CD4-positive, alpha-beta T cell (primary cell): ENCODE results near the gene GTF2H4. TPM values are rescaled to one million over a fixed set of nuclear protein-coding genes. Genes with fewer than 3 reads are reported as not detected.
"Not testable (repeated sequence)": the region's sequence is repeated elsewhere in the genome, so short reads cannot be mapped to it uniquely, and the experiment has no call there.

Experiments used
- ATAC-seq: fragments of 200-7000 bp; cut with Tn5 transposase; one replicate; pipeline ENCODE4 v1.10.0; 2022; ENCODE audit warnings: mild to moderate bottlenecking; ENCODE audit not compliant: poor library complexity
- CTCF ChIA-PET: fragments of 350-600 bp; sonication (Branson Sonifier 250); formaldehyde crosslinking; loops from one replicate; lab custom pipeline; 2021; ENCODE audit warnings: antibody characterized with exemption, inconsistent platforms; lab: Charles Lee
- POLR2A ChIA-PET: fragments of 350-600 bp; sonication (Branson Sonifier 250); formaldehyde crosslinking; loops from one replicate; lab custom pipeline; 2021; ENCODE audit warnings: antibody characterized with exemption, inconsistent platforms; lab: Charles Lee
- DNase-seq, 14 experiments: peaks; one replicate each; pipeline ENCODE4 v3.0.0-alpha.2; 2013 to 2020; ENCODE audit warnings: mixed read lengths in 2 of 14
- H3K27ac ChIP-seq, 2 donors: one replicate each; pipeline versions ENCODE4 v1.5.1 to v1.7.0; 2013; ENCODE audit warnings: low read length in 2 of 2, low read depth in 1 of 2, mild to moderate bottlenecking in 1 of 2
- H3K27me3 ChIP-seq, 2 experiments: 1 replicate in 1 of 2; 2 replicates in 1 of 2; pipeline versions ENCODE4 v1.6.1 to v1.7.0; 2013; ENCODE audit warnings: low read length in 2 of 2, control low read depth in 1 of 2, mild to moderate bottlenecking in 1 of 2, moderate library complexity in 1 of 2; ENCODE audit not compliant: insufficient read depth in 2 of 2, control insufficient read depth in 1 of 2
- H3K36me3 ChIP-seq: one replicate; pipeline ENCODE4 v1.6.1; 2013; ENCODE audit warnings: low read length, control low read depth; ENCODE audit not compliant: insufficient read depth
- H3K4me1 ChIP-seq: one replicate; pipeline ENCODE4 v1.6.1; 2013; ENCODE audit warnings: low read length, control low read depth; ENCODE audit not compliant: insufficient read depth
- H3K4me3 ChIP-seq: one replicate; pipeline ENCODE4 v1.5.1; 2013; ENCODE audit warnings: mild to moderate bottlenecking, low read length, moderate library complexity
- H3K9me3 ChIP-seq, 2 experiments: 1 replicate in 1 of 2; 2 replicates in 1 of 2; pipeline versions ENCODE4 v1.6.1 to v1.7.0; 2013; ENCODE audit warnings: low read length in 2 of 2, mild to moderate bottlenecking in 2 of 2, control low read depth in 1 of 2, moderate library complexity in 1 of 2; ENCODE audit not compliant: control insufficient read depth in 1 of 2, insufficient read depth in 1 of 2
- H3K27ac Mint-ChIP-seq: one replicate; pipeline ENCODE4 v1.8.0; 2020; ENCODE audit warnings: mixed read lengths
- H3K27me3 Mint-ChIP-seq: one replicate; pipeline ENCODE4 v1.8.0; 2021; ENCODE audit warnings: mixed read lengths
- H3K36me3 Mint-ChIP-seq: one replicate; pipeline ENCODE4 v1.8.0; 2021; ENCODE audit warnings: low read depth, mixed read lengths
- H3K4me1 Mint-ChIP-seq: one replicate; pipeline ENCODE4 v1.8.0; 2021; ENCODE audit warnings: low read depth, mixed read lengths
- H3K4me3 Mint-ChIP-seq: one replicate; pipeline ENCODE4 v1.8.0; 2020; ENCODE audit warnings: mild to moderate bottlenecking, mixed read lengths
- H3K9me3 Mint-ChIP-seq: one replicate; pipeline ENCODE4 v1.8.0; 2020; ENCODE audit warnings: mixed read lengths
- intact Hi-C, 2 experiments: fragments of 100-400 bp; cut with DNase I in 1 of 2; cut with micrococcal nuclease in 1 of 2; formaldehyde crosslinking; loops; one replicate each; pipeline versions ENCODE4 v1.15.1 to v1.9.0; 2023 to 2025; cut with DNase I, micrococcal nuclease
- total RNA-seq, 174 experiments: library from RNA in 2 of 174; stranded (reverse) in 2 of 174; gene quantifications; one replicate each; pipeline ENCODE4 v1.2.3 and lab custom pipeline; 2021 to 2026
- TF ChIP-seq, protein P1 (sequence below): fragments of 200-600 bp; IDR thresholded peaks from one replicate; pipeline ENCODE4 v1.8.0; 2022; ENCODE audit warnings: antibody characterized with exemption, mild to moderate bottlenecking

The GTF2H4 gene
- total RNA-seq, 2 experiments from 2014 or later, result 7.7 to 10.7 TPM

DNA sequence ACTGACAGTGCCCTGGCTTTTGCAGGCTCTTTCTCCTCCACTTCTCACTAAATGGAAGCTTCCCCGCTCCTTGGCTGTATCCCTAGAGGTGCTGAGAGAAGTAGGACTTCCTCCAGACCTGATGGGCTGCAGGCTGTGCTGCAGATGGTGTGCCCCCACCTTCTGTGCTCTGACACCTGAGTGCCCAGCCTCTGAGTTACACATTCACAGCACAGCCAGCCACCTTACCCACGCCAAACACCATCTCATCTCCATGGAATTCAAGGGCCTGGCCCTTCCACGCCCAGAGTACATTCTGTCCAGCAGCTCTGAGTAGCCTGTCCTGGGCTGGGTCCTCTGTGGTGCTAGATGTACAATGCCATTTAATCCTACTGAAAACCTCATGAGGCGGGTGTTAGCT lies 18.6 kb downstream of the GTF2H4 start:
- Histone ChIP-seq H3K27me3 (no peaks in the 10 kb centered on the region), H3K4me3 (no peak overlapping the region), H3K4me1 (no peaks in the 10 kb centered on the region), H3K27ac (no peak overlapping the region), H3K9me3 (peaks cover 0 to 6% of the 10 kb centered on the region in 2 experiments), H3K36me3 (peaks cover 38% of the 10 kb centered on the region)
- CTCF ChIA-PET, result no interaction called here
- no peaks in the 10 kb centered on the region for H3K27me3 Mint-ChIP-seq
- peaks cover 35% of the 10 kb centered on the region for H3K36me3 Mint-ChIP-seq
- intact Hi-C loops, result no loop called here
- no peak overlapping the region for H3K4me3 Mint-ChIP-seq
- H3K27ac Mint-ChIP-seq, result no peak overlapping the region
- H3K9me3 Mint-ChIP-seq, result peaks cover 3% of the 10 kb centered on the region
- TF ChIP-seq, protein P1, sequence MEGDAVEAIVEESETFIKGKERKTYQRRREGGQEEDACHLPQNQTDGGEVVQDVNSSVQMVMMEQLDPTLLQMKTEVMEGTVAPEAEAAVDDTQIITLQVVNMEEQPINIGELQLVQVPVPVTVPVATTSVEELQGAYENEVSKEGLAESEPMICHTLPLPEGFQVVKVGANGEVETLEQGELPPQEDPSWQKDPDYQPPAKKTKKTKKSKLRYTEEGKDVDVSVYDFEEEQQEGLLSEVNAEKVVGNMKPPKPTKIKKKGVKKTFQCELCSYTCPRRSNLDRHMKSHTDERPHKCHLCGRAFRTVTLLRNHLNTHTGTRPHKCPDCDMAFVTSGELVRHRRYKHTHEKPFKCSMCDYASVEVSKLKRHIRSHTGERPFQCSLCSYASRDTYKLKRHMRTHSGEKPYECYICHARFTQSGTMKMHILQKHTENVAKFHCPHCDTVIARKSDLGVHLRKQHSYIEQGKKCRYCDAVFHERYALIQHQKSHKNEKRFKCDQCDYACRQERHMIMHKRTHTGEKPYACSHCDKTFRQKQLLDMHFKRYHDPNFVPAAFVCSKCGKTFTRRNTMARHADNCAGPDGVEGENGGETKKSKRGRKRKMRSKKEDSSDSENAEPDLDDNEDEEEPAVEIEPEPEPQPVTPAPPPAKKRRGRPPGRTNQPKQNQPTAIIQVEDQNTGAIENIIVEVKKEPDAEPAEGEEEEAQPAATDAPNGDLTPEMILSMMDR, result no peak
- DNase-seq (no peak), ATAC-seq (no peak)
- POLR2A ChIA-PET, result no interaction called here
- no peaks in the 10 kb centered on the region for H3K4me1 Mint-ChIP-seq

DNA sequence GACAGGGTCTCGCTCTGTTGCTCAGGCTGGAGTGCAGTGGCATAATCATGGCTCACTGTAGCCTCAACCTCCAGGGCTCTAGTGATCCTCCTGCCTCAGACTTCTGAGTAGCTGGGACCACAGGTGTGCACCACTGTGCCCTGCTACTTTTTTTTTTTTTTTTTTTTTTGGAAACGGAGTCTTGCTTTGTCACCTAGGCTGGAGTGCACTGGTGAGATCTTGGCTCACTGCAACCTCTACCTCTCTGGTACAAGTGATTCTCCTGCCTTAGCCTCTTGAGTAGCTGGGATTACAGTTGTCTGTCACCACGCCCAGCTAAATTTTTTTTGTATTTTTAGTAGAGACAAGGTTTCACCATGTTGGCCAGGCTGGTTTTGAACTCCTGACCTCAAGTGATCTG lies 19.1 kb downstream of the GTF2H4 start:
- H3K4me3 ChIP-seq, H3K27me3 Mint-ChIP-seq, POLR2A ChIA-PET, H3K9me3 ChIP-seq, H3K27ac Mint-ChIP-seq, CTCF ChIA-PET, H3K9me3 Mint-ChIP-seq, intact Hi-C loops, H3K4me1 Mint-ChIP-seq, H3K27ac ChIP-seq, H3K4me1 ChIP-seq, H3K4me3 Mint-ChIP-seq, ATAC-seq, DNase-seq, H3K27me3 ChIP-seq: not testable (repeated sequence)
- peaks cover 34% of the 10 kb centered on the region for H3K36me3 ChIP-seq
- peaks cover 32% of the 10 kb centered on the region for H3K36me3 Mint-ChIP-seq

DNA sequence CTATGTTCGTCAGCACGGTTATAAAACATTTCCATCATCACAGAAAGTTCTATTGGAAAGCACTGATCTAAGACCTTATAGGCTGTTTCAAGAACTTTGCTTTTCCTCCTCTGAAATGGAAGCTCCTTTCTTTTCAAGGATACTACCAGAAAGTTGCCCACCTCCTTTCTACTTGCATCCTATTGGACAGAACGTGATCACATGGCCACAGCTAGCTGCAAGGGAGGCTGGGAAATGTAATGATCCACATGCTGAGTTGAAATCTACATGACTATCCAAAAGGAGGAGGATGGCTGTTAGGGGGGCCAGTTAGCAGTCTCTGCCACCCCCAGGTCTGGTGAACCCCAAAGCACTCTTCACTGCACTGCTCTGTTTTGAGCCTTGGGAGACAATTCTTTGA lies 20.7 kb downstream of the GTF2H4 start:
- no peak overlapping the region for H3K4me3 Mint-ChIP-seq
- CTCF ChIA-PET, result no interaction called here
- peaks cover 18% of the 10 kb centered on the region for H3K36me3 ChIP-seq

More for the DNA sequence above, 20.7 kb downstream of the GTF2H4 start:
- Mint-ChIP-seq H3K4me1 (no peaks in the 10 kb centered on the region), H3K9me3 (peaks cover 3% of the 10 kb centered on the region), H3K27ac (no peak overlapping the region), H3K27me3 (no peaks in the 10 kb centered on the region), H3K36me3 (peaks cover 16% of the 10 kb centered on the region)
- TF ChIP-seq, protein P1, result no peak
- DNase-seq (no peak), ATAC-seq (no peak)
- Histone ChIP-seq H3K27ac (no peak overlapping the region), H3K4me1 (no peaks in the 10 kb centered on the region), H3K9me3 (peaks cover 0 to 6% of the 10 kb centered on the region in 2 experiments), H3K27me3 (no peaks in the 10 kb centered on the region), H3K4me3 (no peak overlapping the region)
- intact Hi-C loops, result no loop called here
- POLR2A ChIA-PET, result no interaction called here
